IPS-NIHi7 (cell line): ENCODE measurements around the gene EIF4ENIF1.
"Not testable (repeated sequence)": the region's sequence is repeated elsewhere in the genome, so short reads cannot be mapped to it uniquely, and the experiment has no call there.

ENCODE experiments used
- DNase-seq: peaks from one replicate; pipeline ENCODE4 v3.0.0; 2012; ENCODE audit warnings: mixed read lengths; ENCODE audit errors: extremely low spot score

Gene EIF4ENIF1

DNA sequence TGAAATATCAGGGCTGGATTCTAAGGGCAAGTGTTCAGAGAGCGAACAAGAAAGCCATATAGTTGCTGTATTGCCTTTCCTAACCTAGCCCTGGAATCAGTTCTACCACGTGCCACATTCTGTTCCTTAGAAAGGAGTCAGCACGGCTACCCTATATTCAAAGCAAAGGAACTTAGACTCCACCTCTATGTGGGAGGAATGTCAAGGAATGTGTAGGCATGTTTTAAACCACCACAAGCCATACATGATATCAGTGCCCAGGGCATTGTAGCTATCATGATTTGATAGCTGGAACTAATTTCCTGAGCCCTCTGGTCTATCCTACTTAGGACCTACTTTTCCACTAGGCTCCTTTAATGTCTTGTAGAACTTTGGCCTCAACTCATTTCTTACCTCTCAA lies 2.5 kb upstream of the EIF4ENIF1 start:
- no peak for DNase-seq

DNA sequence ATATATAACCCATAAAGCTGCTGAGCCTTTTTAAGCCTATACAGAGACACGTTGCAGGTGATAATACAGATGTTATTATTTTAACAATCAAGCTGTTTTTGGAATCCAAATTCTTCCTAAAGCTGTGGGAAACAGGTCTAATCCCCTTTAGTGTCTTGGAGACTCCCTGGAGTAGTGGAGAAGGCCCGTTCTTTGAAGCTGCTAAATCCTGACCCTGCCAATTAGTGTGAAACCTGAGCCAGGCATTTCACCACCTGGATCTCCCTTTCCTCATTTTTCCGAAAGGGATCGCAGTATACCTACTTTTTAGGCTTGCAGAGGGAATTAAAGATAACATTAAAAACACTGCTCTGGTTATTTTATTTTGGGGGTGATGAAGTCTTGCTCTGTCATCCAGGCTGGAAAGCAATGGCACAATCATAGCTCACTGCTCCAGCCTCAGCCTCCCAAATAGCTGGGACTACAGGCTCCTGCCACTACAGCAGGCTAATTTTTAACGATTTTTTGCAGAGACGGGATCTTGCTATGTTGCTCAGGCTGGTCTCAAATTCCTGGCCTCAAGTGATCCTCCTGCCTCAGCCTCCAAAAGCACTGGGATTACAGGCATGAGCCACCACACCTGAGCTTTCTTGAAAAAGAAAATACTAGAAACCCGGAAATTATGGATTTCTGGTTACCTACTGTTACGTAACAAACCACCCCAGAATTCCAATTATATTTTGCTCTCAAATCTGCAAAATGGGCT lies 1.7 kb upstream of the EIF4ENIF1 start:
- peak; percentile 26 for DNase-seq

DNA sequence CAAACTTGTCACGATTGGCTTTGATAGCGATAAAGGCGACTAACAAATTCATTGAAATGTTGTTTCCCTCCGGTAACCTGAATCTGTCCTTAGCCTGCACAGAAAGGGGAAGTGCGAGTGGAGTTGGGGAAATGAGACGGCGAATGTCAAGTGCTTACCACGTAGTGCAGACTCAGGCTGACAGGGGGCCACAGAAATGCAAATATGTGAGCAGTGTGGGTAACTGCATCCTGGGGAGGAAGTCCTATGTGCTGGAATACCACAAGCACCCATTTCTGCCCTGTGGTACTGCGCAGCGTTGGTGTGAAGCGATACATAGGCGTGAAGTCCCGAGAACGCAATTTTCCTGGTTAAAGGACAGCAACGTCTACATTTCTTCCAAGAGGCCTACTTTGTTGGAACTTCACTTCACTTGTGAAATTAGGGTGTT lies 869 bp upstream of the EIF4ENIF1 start:
- DNase-seq = peak; percentile 36

DNA sequence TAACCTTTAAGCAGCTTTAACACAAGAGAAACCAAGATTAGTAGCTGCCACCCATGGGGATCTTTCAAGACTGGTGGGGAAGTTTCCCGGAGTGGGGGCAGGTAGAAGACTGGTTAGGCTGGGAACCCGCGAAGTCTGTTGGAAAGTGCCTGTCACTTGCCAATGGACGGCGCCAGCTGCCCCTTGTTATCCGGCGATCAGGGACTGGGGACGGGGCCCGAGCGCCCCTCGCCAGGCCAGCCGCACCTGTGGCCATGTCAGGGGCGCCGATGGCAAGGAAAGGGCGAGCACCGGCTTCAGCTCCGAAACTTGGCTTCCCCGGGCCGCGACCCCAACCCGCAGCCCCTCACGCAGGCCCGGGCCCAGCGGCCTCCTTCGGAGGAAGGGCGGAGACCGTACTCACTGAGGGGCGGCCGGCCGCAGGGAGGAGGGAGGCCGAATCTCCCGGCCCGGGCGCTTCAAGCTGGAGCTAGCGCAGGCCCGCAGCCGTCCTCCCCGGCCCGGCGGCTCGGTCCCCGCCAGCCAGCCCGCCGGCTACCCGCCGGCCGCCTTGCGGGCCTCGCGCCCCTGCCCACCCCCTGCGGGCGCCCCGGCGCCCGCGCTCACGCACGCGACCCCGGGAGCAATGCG lies 539 bp downstream of the EIF4ENIF1 start:
- peak; percentile 65 for DNase-seq

DNA sequence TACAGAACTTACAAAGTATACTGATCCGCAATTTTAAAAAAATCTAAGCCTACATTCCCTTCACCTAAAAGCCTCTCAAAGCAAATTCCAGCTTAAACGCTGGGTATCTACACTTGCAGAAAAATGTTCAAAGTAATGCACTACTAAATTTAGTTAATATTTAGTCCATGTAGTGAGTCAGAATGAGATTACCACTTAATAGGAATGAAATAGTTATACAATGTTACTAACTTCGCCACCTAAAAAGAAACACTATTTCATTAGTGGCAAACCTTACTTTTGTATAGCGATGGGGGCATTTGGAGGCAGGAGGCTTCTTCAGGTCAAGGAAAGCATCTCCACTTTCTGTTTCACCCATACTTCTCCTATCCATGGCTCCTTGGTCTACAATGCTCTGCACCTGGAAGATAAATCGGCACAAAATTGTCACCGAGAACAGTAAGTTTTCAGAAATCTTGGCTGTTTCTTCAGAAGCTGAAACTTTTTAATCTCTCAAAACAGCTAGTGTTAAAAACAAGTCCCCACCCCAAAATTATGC lies 1.2 kb downstream of the EIF4ENIF1 start:
- DNase-seq = no peak

DNA sequence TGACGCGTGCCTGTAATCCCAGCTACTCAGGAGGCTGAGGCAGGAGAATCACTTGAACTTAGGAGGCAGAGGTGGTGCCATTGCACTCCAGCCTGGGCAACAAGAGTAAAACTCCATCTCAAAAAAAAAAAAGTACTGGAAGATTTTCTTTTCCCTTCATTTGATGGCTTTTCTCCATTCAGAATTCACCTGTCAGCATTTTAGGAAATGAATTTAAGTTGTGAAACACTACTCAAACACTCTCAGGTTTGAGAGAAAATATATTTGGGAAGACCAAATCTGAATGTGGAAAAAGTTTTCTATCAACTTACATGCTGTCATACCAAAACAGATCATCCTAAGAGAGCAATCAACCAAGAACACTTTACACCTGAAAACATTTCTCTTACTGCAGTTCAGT lies 2.7 kb downstream of the EIF4ENIF1 start:
- no peak for DNase-seq

DNA sequence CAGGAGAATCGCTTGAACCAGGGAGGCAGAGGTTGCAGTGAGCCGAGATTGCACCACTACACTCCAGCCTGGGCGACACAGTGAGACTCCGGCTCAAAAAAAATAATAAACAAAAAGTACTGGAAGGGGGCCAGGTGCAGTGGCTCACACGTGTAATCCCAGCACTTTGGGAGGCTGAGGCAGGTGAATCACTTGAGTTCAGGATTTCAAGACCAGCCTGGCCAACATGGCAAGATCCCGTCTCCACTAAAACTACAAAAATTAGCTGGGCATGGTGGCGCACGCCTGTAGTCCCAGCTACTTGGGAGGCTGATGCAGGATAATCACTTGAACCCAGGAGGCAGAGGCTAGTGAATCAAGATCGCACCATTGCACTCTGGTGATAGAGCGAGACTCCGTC lies 3.3 kb downstream of the EIF4ENIF1 start:
- not testable (repeated sequence) for DNase-seq

DNA sequence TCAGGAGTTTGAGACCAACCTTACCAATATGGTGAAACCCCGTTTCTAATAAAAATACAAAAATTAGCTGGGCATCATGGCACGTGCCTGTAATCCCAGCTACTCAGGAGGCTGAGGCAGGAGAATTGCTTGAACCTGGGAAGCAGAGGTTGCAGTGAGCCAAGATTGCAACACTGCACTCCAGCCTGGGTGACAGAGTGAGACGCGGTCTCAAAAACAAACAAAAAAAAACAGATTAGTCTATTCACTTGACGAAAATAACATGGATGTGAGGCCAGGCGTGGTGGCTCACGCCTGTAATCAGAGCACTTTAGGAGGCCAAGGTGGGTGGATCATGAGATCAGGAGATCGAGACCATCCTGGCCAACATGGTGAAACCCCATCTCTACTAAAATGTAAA lies 7.2 kb downstream of the EIF4ENIF1 start:
- not testable (repeated sequence) for DNase-seq

DNA sequence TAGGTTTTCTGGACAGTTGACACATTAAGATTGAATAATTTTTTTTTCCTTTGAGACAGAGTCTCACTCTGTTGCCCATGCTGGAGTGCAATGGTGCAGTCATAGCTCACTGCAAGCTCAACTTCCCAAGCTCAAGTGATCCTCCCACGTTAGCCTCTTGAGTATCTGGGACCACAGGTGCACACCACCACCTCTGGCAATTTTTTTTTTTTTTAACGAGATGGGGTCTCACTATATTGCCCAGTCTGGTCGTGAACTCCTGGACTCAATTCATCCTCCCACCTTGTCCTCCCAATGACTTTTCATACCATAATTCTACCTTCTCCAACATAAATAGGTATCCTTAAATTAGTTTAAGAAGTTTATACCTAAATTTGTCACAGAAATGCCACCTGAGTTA lies 8.5 kb downstream of the EIF4ENIF1 start:
- no peak for DNase-seq

DNA sequence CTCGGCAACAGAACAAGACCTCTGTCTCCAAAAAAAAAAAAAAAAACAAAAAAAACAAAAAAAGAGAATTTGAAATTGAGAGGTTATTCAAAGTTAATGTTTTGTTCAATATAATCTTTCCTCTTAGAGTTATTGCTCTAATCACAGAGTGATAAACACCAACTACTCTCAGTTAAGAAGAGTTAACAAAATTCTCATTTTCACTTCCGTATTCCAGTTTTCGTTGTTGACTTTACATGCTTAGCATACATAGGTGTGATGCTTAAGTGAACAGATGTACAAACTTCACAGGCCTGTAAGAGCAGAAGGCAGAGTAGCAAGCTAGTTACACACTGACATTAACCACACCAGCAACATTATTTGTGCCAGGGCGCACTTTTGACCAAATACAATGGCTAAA lies 12.3 kb downstream of the EIF4ENIF1 start:
- DNase-seq = no peak

DNA sequence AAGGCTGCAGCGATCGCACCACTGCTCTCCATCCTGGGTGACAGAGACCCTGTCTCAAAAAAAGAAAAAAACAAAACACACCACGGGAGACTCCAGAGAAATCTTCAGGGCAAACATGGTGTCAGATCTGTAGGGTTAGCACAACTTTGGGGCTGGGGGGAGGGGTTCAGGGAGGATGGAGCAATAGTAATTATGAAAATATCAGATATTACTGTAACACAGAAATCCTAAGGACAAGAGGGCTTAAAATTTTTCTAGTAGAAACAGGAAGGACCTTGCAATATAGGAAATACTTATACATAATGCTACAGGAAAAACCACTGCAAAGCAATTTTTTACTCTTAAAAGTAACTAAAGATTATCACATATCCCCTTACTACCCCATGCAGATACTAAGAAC lies 13.8 kb downstream of the EIF4ENIF1 start:
- DNase-seq = no peak

DNA sequence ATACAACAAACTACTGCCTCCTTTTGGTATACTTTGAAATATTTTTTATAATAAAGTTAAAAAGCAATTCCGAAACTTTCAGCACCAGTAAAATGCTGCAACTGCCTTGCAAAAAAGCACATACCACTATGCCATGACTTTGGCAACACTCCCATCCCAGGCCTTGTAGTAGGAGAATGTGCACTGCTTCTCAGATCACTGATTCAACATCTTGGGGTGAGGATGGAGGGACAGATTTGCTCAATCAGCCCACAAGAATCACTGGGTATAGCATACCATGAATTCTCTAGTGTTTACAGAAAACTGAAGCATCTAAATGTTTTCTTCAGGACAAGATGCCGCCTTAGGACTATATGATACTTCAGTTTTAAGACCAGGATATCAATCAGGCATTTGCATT lies 14.9 kb downstream of the EIF4ENIF1 start:
- DNase-seq = no peak

DNA sequence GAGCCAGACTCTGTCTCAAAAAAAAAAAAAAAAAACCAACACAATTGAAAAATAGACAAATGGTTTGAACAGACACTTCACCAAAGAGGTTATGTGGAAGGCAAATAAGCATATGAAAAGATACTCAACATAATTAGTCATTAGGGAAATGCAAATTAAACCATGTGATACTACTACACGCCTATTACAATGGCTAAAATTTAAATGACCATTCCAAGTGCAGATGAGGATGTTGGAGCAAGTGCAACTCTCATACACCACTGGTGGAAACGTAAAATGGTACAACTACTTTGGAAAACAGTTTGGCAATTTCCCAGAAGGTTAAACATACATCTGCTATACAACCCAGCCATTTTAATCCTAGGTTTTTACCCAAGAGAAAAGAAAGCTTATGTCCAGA lies 24.3 kb downstream of the EIF4ENIF1 start:
- no peak for DNase-seq

DNA sequence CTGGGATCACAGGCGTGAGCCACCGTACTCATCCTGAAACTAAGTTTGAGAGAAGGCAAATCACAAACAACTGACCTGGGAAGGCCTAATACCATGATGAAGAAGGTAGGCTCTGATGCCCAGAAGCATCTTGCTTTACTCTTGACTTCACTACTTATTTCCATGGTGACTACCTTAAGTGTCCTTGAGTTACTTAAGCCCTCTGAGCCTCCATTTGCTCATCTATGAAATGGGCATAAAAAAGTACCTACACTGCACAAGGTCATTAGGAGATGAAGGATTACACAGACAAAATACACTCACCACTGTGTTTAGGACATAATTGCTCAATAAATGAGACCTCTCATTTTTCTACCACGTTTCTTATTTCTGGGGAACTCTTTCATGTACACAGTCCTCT lies 27.9 kb downstream of the EIF4ENIF1 start:
- DNase-seq = no peak

DNA sequence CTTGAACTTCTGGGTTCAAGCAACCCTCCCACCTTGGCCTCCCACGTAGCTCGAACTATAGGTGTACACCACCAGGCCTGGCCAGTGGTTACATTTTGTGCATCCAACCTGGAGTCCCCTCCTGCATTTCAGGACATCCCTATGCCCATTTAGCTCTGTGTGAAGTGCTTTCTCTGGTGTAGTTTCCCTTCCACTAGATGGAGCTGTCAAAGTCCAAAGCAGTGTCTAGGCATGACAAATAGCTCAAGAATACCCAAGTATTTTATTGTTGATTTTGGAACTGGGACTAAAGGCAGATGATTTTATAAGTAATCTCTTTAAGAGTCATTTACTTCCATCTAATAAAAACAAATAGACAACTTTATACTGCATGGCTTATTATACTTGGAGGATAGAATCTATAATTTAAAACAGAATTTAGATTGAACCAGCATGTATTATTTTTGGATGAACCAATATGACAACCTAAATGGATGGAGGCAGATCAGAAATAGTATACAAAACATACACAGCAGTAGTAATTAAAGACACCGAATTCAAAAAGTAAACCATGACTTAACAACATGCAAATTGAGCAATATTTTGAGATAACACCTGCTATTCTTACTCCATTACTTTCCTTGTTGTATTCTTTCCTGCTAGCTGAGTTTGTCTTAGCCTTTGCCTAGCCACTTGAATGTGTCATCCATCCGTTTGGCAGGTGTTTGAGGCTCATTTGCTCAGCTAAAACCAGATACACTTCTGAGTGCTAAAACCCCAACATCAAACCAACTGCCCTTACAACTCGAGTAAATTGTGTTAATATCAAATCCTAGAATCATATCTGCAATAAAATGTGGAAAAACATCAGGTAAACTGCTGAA lies 37.7 kb downstream of the EIF4ENIF1 start:
- peak; percentile 56 for DNase-seq

DNA sequence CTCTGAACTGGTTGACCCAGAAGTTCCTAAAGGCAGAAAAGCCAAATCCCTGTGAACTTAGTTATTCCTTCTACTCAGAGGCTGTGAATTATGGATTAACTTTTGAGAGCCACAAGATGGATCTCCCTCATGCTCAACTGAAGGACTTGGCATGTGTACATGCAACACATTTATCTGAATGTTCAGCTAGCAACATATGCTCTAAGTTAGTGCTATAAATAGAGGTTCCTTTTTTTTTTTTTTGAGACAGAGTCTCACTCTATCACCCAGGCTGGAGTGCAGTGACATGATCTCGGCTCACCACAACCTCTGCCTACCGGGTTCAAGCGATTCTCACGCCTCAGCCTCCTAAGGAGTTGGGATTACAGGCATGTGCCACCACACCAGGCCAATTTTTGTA lies 40.1 kb downstream of the EIF4ENIF1 start:
- no peak for DNase-seq

DNA sequence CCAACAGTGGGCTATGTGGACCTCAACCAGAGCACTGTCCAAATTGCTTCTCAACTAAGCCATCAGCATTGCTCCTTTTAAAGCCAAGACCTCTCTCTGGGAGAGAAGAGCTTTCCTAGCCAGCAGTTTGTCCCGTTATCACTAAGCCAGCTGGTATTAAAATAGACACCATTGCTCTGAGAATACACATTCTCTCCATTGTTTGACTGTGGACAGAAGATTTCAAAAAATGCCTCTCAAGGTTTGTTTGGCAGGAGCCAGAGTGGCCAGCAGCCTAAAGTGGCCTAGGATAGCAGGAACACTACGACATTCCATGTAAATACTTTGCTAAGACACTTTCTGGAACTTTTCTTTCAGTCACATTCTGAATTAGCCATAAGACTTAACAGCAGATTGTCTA lies 41.3 kb downstream of the EIF4ENIF1 start:
- no peak for DNase-seq

DNA sequence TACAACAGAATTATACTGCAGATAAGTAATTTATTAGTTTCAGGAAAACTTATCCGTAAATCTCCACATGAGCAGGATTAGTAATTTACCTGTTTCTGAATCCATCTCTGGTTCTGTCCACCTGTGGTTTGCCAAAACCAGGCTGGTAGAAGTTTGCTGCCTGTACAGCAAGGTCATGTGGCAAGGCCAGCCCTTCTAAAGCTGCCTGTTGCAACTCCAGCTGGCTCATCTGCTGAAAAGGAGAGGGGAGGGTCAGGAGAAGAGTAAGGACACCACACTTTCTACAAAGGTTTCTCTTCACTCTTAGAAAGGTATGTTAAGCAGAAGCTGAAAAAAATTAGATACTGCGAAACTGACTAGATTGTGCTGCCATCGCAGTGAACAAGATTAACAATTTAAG lies 42.3 kb downstream of the EIF4ENIF1 start:
- DNase-seq = no peak

DNA sequence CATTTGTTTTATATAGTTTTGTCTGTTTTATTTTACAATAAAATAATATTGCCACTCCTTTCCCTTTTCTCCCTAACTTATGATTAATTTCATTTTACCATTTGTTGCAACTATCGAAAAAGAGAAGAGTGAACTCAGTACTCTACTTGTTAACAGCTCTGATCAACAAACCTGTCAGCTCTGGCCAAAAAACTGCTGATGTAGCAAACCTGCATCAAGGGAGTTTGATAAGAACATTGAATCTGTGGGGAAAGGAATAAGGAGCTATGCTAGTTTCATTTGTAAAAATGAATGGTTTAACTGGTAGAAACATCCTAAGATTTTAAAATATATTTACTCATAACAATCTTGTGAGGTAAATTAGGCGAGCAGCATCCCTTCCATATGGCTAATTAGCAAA lies 42.9 kb downstream of the EIF4ENIF1 start:
- no peak for DNase-seq

DNA sequence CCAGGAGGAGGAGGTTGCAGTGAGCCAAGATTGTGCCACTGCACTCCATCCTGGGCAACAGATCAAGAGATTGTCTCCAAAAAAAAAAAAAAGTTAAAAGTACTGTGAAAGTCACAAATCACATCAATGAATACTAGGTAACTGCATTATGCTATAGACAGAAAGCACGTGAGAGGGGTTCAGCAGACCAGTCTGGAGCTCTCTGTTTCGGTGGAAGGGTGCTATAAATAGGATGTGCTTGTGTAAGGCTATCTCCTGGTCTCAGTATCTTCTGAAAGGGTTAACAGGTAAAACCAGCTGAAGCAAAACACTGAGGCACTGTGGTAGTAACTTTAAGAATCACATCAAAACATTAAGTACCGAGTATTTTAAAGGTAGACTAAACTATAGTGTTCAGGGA lies 43.4 kb downstream of the EIF4ENIF1 start:
- no peak for DNase-seq

DNA sequence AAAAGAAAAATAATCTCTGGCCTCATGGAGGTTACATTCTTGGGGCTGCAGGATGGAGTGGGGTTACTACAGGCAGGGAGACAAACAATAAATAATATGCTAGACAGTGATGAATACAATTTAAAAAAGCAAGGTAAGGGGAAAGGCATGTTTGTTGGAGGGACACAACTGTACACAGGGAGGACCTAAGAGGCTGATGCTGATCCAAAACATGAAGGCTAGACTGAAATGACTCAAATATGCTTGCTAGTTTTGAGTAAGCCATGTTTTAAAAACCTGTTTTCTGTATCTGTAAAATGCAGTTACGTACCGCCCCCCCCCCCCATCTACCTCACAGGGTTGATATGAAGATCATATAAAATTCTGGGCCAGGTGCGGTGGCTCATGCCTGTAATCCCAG lies 44.0 kb downstream of the EIF4ENIF1 start:
- DNase-seq = no peak

DNA sequence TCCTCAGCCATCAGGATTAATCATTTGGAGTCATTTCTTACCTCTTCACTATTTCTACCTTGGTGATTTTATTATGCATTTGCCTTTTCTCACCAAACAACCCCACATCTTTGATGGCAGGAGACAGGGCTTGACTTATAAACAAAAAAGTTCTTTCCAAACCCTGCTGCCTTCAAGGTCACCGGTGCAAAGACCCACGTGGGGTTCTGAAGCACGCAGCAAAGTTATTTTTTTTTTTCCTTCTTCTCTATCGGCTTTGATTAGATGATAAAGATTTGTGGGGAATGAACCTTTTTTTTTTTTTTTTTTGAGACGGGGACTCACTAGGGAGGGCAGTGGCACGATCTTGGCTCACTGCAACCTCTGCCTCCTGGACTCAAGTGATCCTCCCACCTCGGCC lies 46.1 kb downstream of the EIF4ENIF1 start:
- no peak for DNase-seq
